OCI-LY3 (cell line): ENCODE results near the gene ABI1.

Experiments
- EZH2phosphoT487 ChIP-seq: fragments of 200-600 bp; shearing (Covaris generic); IDR thresholded peaks from 2 replicates; pipeline ENCODE4 v1.6.1; 2018; ENCODE audit warnings: antibody characterized with exemption, mixed run types, low read depth
- TF ChIP-seq, protein P1 (sequence below): fragments of 200-600, 300-600 bp; sonication (generic); IDR thresholded peaks from 2 replicates; pipeline ENCODE4 v1.5.1; 2014; ENCODE audit warnings: antibody characterized with exemption, low read length, low read depth

DNA sequence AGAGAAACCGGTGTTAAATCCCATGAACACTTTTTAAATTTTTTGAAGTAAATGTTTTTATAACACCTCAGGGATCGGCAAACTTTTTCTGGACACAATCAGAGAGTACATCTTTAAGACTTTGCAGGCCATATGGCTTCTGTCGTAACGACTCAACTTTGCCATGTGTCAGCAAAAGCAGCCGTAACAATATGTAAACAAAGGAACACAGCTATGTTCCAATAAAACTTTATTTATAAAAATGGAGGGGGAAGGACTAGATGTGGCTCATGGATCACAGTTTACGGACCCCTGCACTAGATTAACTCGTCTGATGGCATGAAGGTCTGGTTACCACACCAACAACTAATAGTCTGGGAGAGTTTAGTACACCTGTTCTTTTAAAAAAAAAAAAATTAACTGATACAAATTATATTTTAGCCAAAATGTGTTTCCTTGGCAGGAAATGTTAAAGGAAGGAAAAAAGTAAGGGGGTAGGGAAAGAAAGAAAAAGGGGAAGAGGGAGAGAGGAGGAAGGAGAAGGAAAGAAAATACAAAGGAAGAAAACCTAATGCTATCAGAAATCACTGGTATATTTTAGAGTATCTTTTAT, 50.2 kb downstream of the ABI1 start:
- TF ChIP-seq, protein P1, sequence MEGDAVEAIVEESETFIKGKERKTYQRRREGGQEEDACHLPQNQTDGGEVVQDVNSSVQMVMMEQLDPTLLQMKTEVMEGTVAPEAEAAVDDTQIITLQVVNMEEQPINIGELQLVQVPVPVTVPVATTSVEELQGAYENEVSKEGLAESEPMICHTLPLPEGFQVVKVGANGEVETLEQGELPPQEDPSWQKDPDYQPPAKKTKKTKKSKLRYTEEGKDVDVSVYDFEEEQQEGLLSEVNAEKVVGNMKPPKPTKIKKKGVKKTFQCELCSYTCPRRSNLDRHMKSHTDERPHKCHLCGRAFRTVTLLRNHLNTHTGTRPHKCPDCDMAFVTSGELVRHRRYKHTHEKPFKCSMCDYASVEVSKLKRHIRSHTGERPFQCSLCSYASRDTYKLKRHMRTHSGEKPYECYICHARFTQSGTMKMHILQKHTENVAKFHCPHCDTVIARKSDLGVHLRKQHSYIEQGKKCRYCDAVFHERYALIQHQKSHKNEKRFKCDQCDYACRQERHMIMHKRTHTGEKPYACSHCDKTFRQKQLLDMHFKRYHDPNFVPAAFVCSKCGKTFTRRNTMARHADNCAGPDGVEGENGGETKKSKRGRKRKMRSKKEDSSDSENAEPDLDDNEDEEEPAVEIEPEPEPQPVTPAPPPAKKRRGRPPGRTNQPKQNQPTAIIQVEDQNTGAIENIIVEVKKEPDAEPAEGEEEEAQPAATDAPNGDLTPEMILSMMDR, result no peak
- TF ChIP-seq EZH2phosphoT487, result no peak
